Measurements from ENCODE around the gene TRIM45. TPM values are rescaled to one million over a fixed set of nuclear protein-coding genes. Genes with fewer than 3 reads are reported as not detected.

Gene TRIM45
- total RNA-seq, 1 experiment from 2014 or later, result 11.7 TPM

- Histone ChIP-seq H3K27ac (ENCODE audit: insufficient read length, low read depth, low read length) (no peak overlapping the region), H4K8ac (replicated peaks; ENCODE audit: insufficient read length, low read depth, low read length) (no peak overlapping the region), H4K91ac (ENCODE audit: insufficient read length, low read depth, low read length) (no peak overlapping the region), H3T11ph (ENCODE audit: low read length) (no peak overlapping the region), H3K23ac (ENCODE audit: insufficient read length, low read depth, low read length) (no peak overlapping the region), H3K79me2 (ENCODE audit: insufficient read depth, low read length) (peaks cover 4% of the 10 kb centered on the region; the same call in 1 of the 2 replicates), H4K5ac (ENCODE audit: insufficient read length, low read depth, low read length) (no peak overlapping the region), H3K14ac (ENCODE audit: insufficient read depth, low read length) (no peak overlapping the region), H2BK120ac (ENCODE audit: low read depth, low read length, poor library complexity, severe bottlenecking) (no peak overlapping the region), H4K20me1 (ENCODE audit: control insufficient read depth, insufficient read depth, insufficient read length) (no peaks in the 10 kb centered on the region), H3K23me2 (ENCODE audit: insufficient read length, low read depth, low read length, poor library complexity, severe bottlenecking) (no peaks in the 10 kb centered on the region), H3K79me1 (ENCODE audit: insufficient read depth, low read depth, low read length, poor library complexity, severe bottlenecking) (no peaks in the 10 kb centered on the region), H3K4ac (ENCODE audit: low read depth, low read length) (no peak overlapping the region), H2BK20ac (ENCODE audit: low read depth, low read length, poor library complexity, severe bottlenecking) (no peak overlapping the region), H3K56ac (ENCODE audit: insufficient read length, low read depth, low read length) (no peak overlapping the region), H2BK12ac (ENCODE audit: insufficient read length, low read depth, low read length) (no peak overlapping the region), H3K9me3 (ENCODE audit: control insufficient read depth, low read depth, low read length) (no peaks in the 10 kb centered on the region), H2AK5ac (ENCODE audit: insufficient read length, low read length) (no peak overlapping the region), H2BK15ac (ENCODE audit: low read depth, low read length) (no peak overlapping the region), H3K9ac (ENCODE audit: extremely low read depth, insufficient read length, low read length) (no peak overlapping the region), H3K4me2 (ENCODE audit: insufficient read depth, insufficient read length, low read length) (no peak overlapping the region), H3K4me1 (ENCODE audit: insufficient read depth, low read length) (no peaks in the 10 kb centered on the region), H3K27me3 (ENCODE audit: insufficient read depth, low read length) (no peaks in the 10 kb centered on the region), H2BK5ac (ENCODE audit: insufficient read length, low read length) (no peak overlapping the region), H3K18ac (ENCODE audit: insufficient read length, low read depth, low read length) (no peak overlapping the region), H2AFZ (ENCODE audit: low read length) (no peak overlapping the region)
- Mint-ChIP-seq H3K36me3 (ENCODE audit: insufficient read depth in 1 of 3, low read depth in 3 of 3) (peaks cover 21 to 47% (median 30%) of the 10 kb centered on the region in 3 experiments; a peak in 6 of 7 replicates), H3K27me3 (ENCODE audit: low read depth) (no peaks in the 10 kb centered on the region), H3K4me1 (no peaks in the 10 kb centered on the region), H3K27ac (no peak overlapping the region), H3K9me3 (no peaks in the 10 kb centered on the region), H3K4me3 (no peak overlapping the region)
- WGBS (ENCODE audit: extremely low coverage, insufficient read length, low lambda C conversion rate), result no CpG with 5 or more reads among the region's 5 CpGs
- no peak for DNase-seq
- TF ChIP-seq CTCF (conservative IDR thresholded peaks at IDR 0.05), result no peak
These were observed 53.0 kb downstream of the TRIM45 start for GRCh38 chr1:117068580-117068979.

All from H9 (cell line).